ENCODE data around the gene ETS1. TPM values are rescaled to one million over a fixed set of nuclear protein-coding genes. Genes with fewer than 3 reads are reported as not detected.

Gene ETS1
- total RNA-seq, 1 experiment from 2014 or later, result 67.7 TPM

DNA sequence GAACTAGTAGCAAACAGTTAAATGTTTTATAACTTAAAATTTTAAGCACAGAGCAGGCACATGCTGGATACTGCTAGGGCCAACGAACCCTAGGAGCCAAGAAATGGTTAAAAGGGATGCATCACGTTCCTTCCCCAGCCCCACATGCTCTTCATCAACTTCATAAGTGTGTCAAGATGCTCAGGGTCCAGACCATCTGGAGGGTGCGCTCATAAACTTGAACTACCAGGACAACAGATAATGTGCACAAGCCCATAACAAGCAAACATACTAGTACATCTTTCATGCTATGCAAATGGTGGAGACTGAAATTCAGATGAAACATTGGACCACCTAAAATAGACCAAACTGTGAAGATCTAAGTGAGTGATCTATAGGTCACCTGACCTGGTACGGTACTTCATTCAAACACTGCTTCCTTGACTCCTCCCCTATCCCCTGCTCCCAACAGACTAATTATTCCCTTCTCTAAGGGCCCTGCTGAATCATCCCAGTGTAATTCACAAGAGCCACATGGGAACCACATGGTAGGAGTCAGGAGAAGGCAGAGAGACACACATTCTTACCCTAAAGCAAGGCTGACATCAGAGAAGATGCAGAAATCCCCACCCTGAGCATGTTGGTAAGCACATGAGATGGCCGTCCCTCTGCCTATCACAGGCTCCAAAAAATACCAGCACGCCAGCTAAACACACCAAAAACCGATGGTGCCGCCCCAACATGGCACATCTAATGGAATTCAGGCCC is 83.9 kb downstream of the ETS1 start:
- DNase-seq (ENCODE audit: low read depth), result peak; percentile 98

DNA sequence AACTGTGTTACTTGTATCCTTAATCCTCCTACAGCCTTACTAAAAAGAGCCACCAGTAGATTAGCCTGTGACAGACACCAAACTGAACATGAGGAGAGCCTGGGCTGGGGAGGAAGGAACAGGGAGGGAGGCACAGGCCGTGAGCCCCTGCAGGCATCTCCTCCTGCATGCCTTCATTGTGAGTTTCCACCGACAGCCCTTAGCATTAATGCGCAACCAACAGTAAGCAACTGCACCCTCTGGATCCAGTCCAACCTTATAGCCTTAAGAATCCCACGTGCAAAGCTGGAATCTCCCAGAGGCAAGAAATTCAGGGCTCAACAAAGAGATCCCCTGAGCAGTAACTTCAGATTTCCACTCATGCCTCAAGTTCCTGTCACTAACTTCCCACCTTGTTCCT is 84.6 kb downstream of the ETS1 start:
- DNase-seq (ENCODE audit: low read depth), result peak; percentile 98

DNA sequence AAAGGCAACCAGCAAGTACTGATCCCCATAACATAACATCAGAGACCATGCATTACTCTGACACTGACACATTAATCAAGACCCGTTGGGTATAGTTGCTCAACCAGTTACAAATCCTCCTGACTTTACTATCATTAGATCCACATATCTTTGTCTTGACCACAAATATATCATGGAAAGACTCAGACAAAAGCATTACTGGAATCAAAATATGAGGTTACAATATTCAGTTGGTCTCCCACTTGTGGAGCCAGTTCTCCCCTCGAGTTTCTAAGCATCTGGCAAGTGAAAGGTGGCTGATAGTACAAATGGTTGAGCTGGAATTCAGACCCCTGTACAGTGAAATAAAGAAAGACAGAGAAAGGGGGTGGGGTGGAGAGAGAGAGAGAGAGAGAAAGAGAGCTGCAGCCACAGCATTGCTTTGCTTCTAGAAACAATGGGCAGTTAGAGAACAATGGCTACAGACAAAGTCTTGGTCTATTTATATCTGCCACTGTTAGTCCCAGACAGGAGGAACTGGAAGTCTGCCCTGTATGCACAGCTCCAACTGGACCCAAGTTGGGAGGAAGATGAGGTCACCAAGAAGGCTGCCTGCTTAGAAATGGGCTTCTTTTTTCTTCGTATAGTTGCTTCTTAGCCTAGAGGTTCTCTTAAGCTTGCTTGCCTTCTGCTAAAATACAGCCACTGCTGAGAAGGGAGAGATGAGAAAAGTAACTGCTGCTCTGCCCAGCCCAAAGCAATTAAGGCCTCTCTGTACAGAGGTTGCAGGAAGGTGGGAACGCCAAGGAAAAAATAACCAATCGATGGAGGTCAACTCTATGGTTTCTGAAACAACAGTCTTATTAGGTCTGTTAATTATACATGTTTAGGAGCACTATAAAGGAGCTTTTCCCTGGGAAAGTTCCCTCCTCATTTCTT is 85.5 kb downstream of the ETS1 start:
- DNase-seq (ENCODE audit: low read depth), result peak; percentile 87

DNA sequence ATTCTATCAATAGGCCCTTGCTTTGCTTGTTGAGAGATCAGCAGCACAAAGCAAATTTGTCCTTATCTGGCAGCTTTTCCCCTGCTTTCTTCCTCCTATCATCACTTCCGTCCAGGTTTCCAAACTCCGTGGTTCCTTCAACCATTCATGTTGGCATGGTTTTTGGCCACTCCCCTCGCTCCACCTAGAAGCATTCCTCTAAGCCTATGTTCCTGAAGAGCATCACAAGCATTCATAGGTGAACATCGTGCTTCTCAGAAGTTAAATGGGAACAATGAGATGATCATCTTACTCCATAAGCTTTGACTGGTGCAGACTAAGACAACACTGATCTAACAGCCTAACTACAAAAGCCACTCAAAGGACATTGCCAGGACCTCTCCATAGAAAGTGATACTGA is 86.3 kb downstream of the ETS1 start:
- no peak for DNase-seq (ENCODE audit: low read depth)

DNA sequence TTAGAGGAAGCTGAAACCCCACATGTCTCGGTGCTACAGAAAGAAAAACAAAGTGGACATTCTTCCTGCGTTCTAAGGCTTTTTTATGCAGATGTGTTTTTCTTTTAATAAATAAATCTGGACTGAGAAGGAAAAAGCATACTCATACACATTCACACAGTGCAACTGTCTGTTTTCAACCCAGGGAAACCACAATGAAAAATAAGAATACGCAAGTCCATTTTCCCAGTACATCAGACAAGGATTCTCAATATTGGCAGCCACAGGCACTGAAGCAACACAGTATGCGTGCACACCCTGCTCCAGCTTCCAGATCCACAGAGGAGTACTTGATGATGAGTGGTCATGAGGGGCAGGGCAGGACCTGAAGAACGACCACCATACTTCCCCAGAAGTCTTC is 86.9 kb downstream of the ETS1 start:
- DNase-seq (ENCODE audit: low read depth), result no peak

DNA sequence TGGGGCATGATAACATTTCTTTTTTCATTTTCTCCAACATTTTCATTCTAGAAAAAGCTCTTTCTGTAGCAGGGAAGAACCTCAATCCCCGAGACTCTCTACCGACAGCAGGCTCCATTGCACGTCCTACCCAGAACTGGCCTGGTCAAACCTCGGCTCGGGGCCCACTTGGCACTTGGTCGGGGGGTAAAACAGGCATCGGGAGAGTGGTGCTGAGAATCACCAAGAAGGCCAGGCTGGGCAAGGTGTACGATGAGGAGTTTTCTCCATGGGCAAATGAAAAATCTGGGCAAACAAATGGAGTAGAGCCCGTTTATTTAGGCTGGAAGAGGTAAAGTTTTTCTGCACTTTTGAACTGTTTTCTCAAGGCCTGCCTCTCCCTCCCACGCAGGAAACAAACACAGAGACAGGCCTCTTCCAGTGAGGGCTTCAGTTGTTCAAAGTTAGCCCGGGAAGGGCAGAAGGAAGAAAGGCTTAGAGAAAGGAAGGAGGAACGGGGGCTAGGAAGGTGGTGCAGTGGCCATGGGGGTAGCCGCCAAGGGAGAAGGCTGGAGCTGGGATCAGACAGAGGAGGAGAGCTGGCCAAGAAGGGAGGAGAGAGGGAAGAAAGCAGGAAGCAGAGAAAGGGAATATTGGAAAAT is 87.6 kb downstream of the ETS1 start:
- no peak for DNase-seq (ENCODE audit: low read depth)

DNA sequence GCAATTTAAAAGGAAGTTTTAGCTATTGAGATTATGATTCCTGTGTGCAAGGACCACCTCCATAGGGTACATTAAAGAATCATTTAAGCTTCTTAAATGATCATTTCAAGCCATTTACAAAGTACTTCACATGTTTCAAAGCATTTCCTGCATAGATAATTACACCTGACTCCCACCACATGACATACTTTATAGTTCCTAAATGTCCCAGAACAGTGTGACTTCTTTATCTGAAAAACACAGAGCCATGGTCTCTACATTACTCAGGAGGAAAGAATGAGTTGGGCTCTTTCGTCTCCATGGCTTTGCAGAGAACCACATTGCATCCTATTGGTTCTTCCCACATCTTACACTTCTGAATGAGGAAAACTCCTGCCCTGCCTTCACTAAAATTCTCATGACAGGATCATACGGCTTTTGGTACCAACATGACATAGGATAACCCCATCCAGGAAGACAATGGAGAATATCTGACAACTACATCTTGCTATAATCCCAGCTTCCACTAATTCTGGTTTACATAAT is 88.6 kb downstream of the ETS1 start:
- DNase-seq (ENCODE audit: low read depth), result peak; percentile 90

DNA sequence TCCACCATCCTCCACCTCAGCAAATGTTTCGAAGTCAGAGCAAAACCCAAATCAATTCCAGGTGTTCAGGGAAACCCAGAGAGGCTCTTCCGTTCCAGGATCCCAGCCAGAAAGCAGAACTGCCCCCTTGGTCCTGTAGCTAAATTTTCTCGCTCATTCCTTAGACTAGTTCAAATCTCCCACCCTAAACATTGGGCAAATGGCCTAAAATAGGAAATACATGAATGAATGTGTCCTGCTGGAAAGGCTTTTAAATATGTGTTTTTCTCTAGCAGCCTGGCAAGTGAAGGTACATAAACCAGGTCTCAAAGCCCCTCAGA is 89.6 kb downstream of the ETS1 start:
- no peak for DNase-seq (ENCODE audit: low read depth)

DNA sequence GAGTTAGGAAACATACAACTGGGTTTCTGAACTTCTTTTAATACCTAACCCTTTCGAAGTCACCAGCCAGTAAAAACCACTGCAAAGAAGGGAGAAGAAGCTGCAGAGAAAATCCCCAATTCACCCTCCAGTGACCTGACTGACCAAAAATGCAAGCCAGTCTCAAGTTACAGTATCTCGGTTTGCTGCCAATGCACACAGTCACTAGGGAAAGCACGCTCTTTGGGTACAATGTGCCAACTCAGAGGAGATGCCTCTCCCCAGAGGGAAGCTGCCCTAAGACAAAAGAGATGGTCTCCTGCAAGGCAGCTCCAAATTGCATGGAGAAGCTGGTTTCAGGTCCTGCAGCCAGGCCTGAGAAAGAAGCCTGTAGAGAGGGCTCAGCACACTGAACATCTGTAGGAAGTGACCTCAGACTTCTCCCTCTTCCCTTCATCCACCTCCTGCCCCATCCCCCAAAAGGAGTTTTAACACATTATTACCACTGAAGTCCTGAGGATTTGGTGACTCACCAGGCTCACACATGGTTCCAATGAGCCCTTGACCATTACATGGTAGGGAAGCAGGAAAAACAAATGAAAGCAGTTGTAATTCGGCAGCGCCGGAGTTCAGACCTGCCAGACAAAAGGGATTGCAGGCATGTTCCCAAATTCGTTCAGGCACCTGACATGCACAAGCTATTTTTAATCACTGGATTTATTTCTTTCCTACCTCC is 90.1 kb downstream of the ETS1 start:
- DNase-seq (ENCODE audit: low read depth), result peak; percentile 99

DNA sequence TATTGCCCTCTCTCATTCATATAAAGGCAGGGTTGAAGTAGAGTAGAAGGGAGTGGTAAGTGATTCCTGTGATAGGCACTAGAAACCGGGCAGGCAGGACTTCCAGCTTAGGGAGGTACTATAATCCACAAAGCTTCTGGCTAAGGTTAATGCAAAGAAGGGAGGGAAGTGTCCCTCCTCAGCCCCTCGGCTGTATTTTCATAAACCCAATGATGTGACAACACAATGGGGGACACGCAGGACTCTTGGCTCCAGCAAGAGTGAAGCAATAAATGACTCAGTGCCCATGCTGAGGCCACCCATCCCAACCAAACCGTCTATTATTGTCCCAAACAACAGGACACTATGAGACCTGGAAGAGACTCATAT is 90.7 kb downstream of the ETS1 start:
- DNase-seq (ENCODE audit: low read depth), result no peak

DNA sequence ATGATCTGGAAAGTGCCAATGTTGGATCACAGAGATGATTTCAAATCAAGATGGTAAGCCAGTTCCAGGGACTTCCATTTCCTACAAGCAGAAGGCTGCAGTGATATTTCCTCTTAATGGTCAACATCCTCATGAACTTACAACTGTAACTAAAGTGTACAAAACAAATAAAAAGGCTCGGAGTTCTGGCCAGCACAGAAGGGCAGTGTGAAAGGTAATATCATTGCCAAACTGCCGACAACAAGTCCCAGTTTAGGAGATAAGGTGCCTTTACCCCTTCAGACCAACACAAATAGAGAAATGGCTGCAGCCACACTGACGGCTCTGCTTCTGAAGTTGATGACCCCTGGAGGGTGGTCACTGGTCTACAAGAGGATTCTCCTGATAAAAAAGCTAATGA is 91.1 kb downstream of the ETS1 start:
- no peak for DNase-seq (ENCODE audit: low read depth)

DNA sequence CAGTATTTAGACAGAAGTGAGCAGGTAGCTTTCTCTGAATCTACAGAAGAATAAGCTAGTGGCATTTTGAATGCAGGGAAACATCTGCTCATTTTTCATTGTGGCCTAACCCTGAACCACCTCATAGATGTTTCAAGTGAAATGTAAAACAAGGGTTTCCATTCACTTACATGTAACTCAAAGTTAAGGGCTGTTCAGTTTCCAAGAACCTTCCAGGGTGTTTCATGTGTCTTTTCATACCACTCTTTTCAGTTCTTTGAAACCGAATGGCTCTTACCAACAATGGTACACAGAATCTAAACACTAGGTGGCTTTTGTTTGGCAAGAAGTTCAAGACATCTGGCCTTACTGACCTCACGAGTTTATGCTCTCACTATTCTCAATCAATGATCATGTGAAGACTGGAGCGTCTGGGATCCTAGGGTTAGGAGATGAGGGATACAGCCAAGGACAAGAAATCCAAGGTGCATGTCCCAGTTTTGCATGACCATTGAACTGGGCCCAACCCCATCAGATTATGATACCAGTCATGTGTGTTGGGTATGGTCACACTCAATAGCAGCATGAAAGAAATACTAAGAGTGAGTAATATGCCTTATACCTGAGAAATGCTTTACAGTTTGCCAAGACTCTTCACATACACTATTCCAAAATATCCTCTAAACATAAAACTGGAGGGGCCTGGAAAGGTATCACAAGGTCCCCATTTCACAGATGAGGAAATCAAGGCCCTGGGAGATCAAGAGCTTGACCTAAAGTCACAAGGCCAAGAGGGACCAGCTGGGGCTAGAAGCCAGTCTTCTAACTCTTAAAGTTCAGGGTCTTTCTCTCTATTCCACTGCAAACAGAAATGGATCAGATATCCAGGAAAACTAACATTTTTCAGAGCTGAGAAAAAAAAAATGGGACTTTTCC is 92.7 kb downstream of the ETS1 start:
- DNase-seq (ENCODE audit: low read depth), result no peak

DNA sequence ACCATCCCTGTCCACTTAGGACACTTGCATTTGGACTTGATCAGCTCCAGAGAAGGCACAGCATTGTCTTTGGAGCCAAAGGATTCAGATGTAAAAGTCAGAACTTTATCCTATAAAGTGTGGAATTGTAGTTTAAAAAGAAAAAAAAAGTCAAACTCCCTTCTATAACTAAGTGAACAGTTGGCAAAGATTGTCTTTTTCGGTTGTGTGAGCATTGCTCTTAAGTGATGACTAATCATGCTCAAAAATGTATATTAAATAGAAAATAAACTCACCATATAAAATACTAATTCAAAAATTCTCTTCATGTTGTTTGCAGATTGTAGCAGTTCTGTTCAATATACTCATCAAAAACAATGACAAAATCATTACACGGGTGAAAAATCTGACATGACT is 93.8 kb downstream of the ETS1 start:
- DNase-seq (ENCODE audit: low read depth), result no peak

DNA sequence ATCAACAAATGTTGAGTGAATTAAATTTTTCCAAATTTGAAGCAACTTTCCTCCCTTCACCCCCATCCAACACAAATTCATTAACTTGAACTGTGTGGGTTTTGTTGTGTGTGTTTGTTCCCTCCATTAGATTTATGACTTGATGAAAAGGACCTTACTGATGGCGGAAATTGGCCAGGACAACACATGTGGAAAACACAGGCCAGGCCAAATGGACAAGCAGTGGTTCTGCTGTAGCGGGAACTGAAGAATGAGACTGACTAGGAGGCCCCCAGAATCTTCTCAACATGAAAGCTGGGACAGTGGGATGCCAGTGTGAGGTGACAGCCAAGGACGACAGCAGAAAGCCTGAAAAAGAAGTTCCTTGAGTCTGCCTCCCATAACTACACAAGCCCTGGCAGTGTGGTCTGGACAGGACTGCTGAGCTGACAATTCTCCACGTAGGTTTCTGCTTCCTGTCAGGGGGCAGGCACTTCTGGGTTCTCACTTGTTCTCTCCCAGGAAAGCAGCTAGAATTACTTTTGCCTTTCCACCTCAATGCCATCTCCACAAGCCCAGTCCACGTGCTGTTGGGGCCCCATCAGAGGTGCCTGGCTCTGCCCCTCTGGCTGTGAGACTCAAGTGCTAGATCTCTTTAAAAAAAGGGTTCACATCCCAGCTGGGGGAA is 94.3 kb downstream of the ETS1 start:
- DNase-seq (ENCODE audit: low read depth), result no peak

DNA sequence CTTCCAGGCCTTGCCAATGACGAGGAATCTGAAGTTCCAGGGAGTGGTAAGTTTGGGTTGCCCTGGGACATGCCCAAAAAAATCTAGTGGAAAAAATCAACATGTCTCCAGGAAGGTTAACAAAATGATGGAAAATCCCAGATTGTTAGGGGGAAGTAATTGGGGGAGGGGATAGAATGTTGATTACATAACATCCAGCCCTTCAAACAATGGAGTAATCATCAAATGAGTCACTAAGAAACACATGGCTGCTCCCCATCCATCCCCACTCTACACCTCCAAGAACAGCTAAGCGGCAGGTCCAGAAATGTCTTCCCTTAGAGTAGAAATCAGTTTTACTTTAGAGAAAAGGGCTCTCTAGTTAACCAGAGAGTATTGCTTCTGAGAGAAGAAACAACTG is 94.9 kb downstream of the ETS1 start:
- peak; percentile 71 for DNase-seq (ENCODE audit: low read depth)

DNA sequence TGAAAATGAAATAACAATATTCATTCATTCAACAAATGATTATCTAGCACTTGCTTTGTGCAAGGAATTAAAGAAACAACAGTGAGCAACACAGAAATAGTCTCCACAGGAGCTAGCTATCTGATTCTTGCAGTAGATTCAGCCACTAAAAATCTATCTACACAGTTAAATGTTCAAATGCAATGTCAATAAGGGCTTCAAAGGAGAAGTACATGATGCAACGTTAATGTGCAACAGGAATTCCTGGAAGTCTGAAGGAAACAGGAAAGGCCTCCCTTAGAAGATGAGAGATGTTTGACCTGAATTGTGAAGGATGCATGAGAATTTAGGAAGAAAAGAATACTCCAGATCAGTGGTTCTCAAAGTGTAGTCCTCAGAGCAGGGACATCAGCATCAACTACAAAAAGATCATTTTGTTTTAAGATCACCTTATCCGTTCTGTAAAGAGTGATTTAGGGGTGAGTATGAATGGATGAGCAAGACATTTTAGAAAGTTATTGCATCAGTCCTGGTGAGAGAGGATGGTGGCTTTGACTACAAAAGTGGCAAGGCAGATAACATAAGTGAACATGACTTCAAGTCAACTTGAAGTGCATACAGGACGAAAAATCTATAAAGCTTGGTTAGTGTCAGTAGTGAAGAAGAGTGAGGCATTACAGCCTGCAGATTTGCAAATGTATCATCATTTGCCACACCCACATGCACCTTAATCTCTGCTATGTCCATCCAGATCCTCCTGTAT is 96.0 kb downstream of the ETS1 start:
- DNase-seq (ENCODE audit: low read depth), result no peak

DNA sequence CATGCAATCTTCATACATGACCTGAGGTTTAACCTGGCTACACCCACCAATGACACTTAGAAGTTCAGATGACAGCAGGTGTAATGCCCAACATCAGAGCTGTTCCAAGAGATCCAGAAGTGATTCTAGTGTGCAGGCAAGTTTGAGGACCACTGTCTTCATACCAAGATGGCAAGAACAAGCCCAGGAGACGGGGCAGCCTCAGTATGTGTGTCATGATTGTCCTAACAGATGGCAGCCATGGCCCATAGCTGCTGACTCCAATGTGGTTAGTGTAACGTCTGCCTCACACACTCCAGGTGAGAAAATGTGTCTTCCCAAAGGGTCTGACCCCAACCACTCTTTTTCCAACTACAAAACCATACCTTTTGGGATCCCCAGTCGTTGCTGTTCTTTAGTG is 97.3 kb downstream of the ETS1 start:
- no peak for DNase-seq (ENCODE audit: low read depth)

DNA sequence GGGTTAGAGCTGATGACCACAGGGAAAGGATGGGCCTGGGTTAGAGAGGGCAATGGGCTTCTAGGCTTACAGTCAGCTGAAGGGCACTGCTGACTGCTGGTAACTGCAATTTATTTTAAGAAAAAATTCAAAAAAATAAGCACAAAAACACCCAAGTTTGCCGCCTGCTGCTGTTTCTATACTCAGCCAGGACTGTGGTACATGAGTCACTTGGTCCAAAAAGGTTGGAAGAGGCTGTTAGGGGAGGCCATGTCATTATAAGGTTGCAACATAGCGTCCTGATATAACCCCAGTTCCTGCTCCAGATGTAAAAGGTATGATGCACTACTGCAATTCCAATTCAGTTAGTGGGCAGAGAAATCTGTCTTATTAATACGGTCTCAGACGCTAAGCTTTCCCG is 98.9 kb downstream of the ETS1 start:
- DNase-seq (ENCODE audit: low read depth), result peak; percentile 97

DNA sequence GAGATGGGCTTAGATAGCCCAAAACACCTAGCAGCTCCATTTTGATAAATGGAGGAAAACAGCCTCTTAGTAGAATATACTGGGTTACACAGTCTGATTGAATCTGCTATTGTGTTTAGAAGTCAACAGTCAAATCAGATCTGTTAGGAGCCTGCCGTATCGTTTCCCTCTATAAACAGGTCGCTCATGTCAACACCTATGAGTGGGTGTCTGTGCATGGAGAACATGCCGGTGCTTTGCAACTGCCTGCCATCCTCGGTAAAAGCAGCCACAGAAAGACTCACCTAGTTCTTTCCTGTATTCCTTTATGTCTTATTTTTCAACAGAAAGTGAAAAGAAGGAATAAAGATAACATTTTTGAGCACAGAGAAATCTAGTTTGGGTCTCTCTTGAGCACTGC is 99.4 kb downstream of the ETS1 start:
- DNase-seq (ENCODE audit: low read depth), result no peak

DNA sequence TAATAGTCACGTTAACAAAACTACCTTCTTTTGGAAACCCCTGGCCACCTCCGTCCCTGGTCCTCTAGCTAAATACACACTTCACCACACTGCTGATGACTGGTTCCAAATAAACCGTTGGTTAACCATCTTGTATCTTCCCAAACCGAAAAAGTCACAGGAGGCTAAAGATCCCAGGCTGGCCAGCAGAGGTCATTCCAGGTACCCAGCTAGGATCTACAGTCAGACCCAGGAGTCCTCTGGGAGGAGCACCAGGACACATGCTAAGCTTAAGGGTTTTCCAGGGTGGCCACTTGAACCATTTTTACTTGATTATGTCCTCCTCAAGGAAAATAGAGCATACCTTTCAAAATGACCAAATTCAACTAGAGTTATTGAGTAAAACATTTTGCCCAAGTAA is 103.2 kb downstream of the ETS1 start:
- peak; percentile 55 for DNase-seq (ENCODE audit: low read depth)

Data from M059J (cell line).